GM21381 (cell line): Measurements from ENCODE around the gene ADD1.

Experiments used
- ATAC-seq: cut with Tn5 transposase; IDR thresholded peaks from one replicate; pipeline ENCODE4 v1.9.1; 2021; ENCODE audit warnings: mild to moderate bottlenecking, moderate library complexity; ENCODE audit not compliant: unreplicated experiment

ADD1 gene

GRCh38 chr4:2843263-2843940 is at the start of gene ADD1:
Gene ADD1 (plus strand): TSS chr4:2843844. CDS start chr4:2875916, 32,072 bp downstream.
- peak; percentile 78 for ATAC-seq

GRCh38 chr4:2794486-2795299 is 49.0 kb upstream of the ADD1 start:
- no peak for ATAC-seq

GRCh38 chr4:2795300-2795892 is 48.2 kb upstream of the ADD1 start:
- ATAC-seq, result no peak

- ATAC-seq, result no peak
These were observed 47.5 kb upstream of the ADD1 start for GRCh38 chr4:2795893-2796848.

- ATAC-seq, result no peak
These were observed 46.6 kb upstream of the ADD1 start for GRCh38 chr4:2796849-2797544.

GRCh38 chr4:2797545-2798305 is 45.9 kb upstream of the ADD1 start:
- ATAC-seq, result no peak

GRCh38 chr4:2798399-2799223 is 45.0 kb upstream of the ADD1 start:
- peak; percentile 28 for ATAC-seq

- ATAC-seq, result no peak
These were observed 44.3 kb upstream of the ADD1 start for GRCh38 chr4:2799224-2799911.

- ATAC-seq, result no peak
These were observed 43.5 kb upstream of the ADD1 start for GRCh38 chr4:2799971-2800690.

GRCh38 chr4:2800691-2801596 is 42.7 kb upstream of the ADD1 start:
- no peak for ATAC-seq

GRCh38 chr4:2802618-2803531 is 40.8 kb upstream of the ADD1 start:
- no peak for ATAC-seq

GRCh38 chr4:2803624-2804448 is 39.8 kb upstream of the ADD1 start:
- ATAC-seq, result no peak

GRCh38 chr4:2804449-2804972 is 39.1 kb upstream of the ADD1 start:
- no peak for ATAC-seq

- ATAC-seq, result no peak
These were observed 38.6 kb upstream of the ADD1 start for GRCh38 chr4:2804973-2805501.
